ENCODE measurements around the gene UTS2R. TPM values are rescaled to one million over a fixed set of nuclear protein-coding genes. Genes with fewer than 3 reads are reported as not detected.

Gene UTS2R
- total RNA-seq, 1 donor from 2014 or later, result 0.22 TPM

- no peak for DNase-seq (ENCODE audit: low spot score, unreplicated experiment)
- no peak for TF ChIP-seq CTCF (IDR thresholded peaks at IDR 0.05; ENCODE audit: unreplicated experiment)
- Mint-ChIP-seq H3K27me3 (no peaks in the 10 kb centered on the region), H3K27ac (peak overlapping the region; percentile 80), H3K4me3 (ENCODE audit: low read depth) (no peak overlapping the region), H3K36me3 (ENCODE audit: insufficient read depth) (peaks cover 26% of the 10 kb centered on the region), H3K9me3 (ENCODE audit: low read depth) (peaks cover 7% of the 10 kb centered on the region), H3K4me1 (ENCODE audit: low read depth) (peaks cover 7% of the 10 kb centered on the region)
These were observed 53.2 kb downstream of the UTS2R start for GRCh38 chr17:82424863-82425159.

Other genes with a start within 250 kb of the UTS2R start
- 79.0 and 79.3 TPM in 2 replicates for gene CCDC57, start 158.9 kb upstream of the UTS2R start, total RNA-seq
- 5.4 and 5.9 TPM in 2 replicates for gene SLC16A3, start 142.7 kb upstream of the UTS2R start, total RNA-seq
- gene CSNK1D, start 98.1 kb upstream of the UTS2R start, total RNA-seq, result 224 and 227 TPM in 2 replicates
- gene CD7, start 54.2 kb upstream of the UTS2R start, total RNA-seq, result 0.31 and 0.46 TPM in 2 replicates
- gene SECTM1, start 38.0 kb upstream of the UTS2R start, total RNA-seq, result not detected in 2 replicates
- 0.24 TPM in 1 of 2 replicates, not detected in the other for gene TEX19, start 12.5 kb upstream of the UTS2R start, total RNA-seq
- gene HEXD, start 46.6 kb downstream of the UTS2R start, total RNA-seq, result 76.7 and 86.4 TPM in 2 replicates
- gene OGFOD3, start 46.8 kb downstream of the UTS2R start, total RNA-seq, result 31.3 and 31.4 TPM in 2 replicates
- gene CYBC1, start 79.0 kb downstream of the UTS2R start, total RNA-seq, result 109 and 117 TPM in 2 replicates
- gene NARF, start 87.0 kb downstream of the UTS2R start, total RNA-seq, result 86.9 and 94.0 TPM in 2 replicates
- gene FOXK2, start 148.0 kb downstream of the UTS2R start, total RNA-seq, result 71.8 and 76.6 TPM in 2 replicates

Data from progenitor cell of endocrine pancreas (in vitro differentiated cells).